K562 (cell line): Measurements from ENCODE around the gene MKNK1. TPM values are rescaled to one million over a fixed set of nuclear protein-coding genes. Genes with fewer than 3 reads are reported as not detected.

Experiments used
- ATAC-seq: fragments of 200-7000 bp; cut with Tn5 transposase; 3 replicates; pipeline ENCODE4 v1.9.1; 2020; ENCODE audit warnings: moderate library complexity
- BruUV-seq: library from RNA; stranded (reverse); fragments of 400-500 nt; replicated peaks from 2 replicates; lab custom pipeline; 2021; lab: Mats Ljungman, UMichigan
- CTCF ChIA-PET: fragments of 300-600 bp; formaldehyde crosslinking; extraction: SDS; loops from one replicate; lab custom pipeline; 2021; ENCODE audit warnings: low intra/inter-chr PET ratio; lab: Yijun Ruan, JAX
- POLR2A ChIA-PET: fragments of 300-600, 350-650 bp; sonication (Branson Sonifier 250); formaldehyde crosslinking; extraction: SDS; loops from one replicate; lab custom pipeline; 2021; ENCODE audit warnings: antibody characterized with exemption, inconsistent platforms; lab: Yijun Ruan, JAX
- DNase-seq, 4 experiments: peaks; one replicate each; pipeline versions ENCODE4 v3.0.0 to v3.0.0-alpha.2; 2011 to 2018; ENCODE audit warnings: low spot score in 3 of 4, mixed read lengths in 3 of 4; ENCODE audit errors: extremely low read depth in 1 of 4
- FAIRE-seq: peaks from 2 replicates; lab custom pipeline; 2011; peaks lifted over from hg19 to GRCh38; lab: Jason Lieb, UNC
- H2AFZ ChIP-seq: 2 replicates; pipeline ENCODE4 v1.6.0; 2011; ENCODE audit warnings: low read depth, low read length, control low read depth, inconsistent platforms
- H3K27ac ChIP-seq: fragments of 200-600 bp; 3 replicates; pipeline ENCODE4 v1.8.0; 2011; ENCODE audit warnings: low read depth, mild to moderate bottlenecking, control low read depth, inconsistent platforms, low read length, moderate library complexity, mixed read lengths; ENCODE audit errors: extremely low read depth
- H3K27me3 ChIP-seq, 2 experiments: fragments of 300-600 bp in 1 of 2; 2 replicates in 1 of 2; 3 replicates in 1 of 2; pipeline versions ENCODE4 v1.6.0 to v1.8.0; 2011; ENCODE audit warnings: inconsistent platforms in 2 of 2, low read length in 2 of 2, mild to moderate bottlenecking in 1 of 2, mixed read lengths in 1 of 2, moderate library complexity in 1 of 2; ENCODE audit not compliant: control insufficient read depth in 2 of 2, insufficient read depth in 2 of 2
- H3K36me3 ChIP-seq: fragments of 300-600 bp; 3 replicates; pipeline ENCODE4 v1.8.0; 2011; ENCODE audit warnings: mild to moderate bottlenecking, low read length, inconsistent platforms; ENCODE audit not compliant: control insufficient read depth, insufficient read depth
- H3K4me1 ChIP-seq, 2 experiments: fragments of 200-600 bp in 1 of 2; replicated peaks in 1 of 2; 2 replicates in 1 of 2; 3 replicates in 1 of 2; pipeline versions ENCODE4 v1.5.1 to v1.8.0; 2011; ENCODE audit warnings: inconsistent platforms in 2 of 2, low read length in 2 of 2, mild to moderate bottlenecking in 1 of 2, mixed read lengths in 1 of 2, moderate library complexity in 1 of 2; ENCODE audit not compliant: control insufficient read depth in 2 of 2, insufficient read depth in 2 of 2
- H3K4me2 ChIP-seq: 2 replicates; pipeline ENCODE4 v1.6.1; 2011; ENCODE audit warnings: low read length, control low read depth, inconsistent platforms, mixed read lengths; ENCODE audit not compliant: insufficient read depth
- H3K4me3 ChIP-seq: fragments of 200-600 bp; sonication (generic), shearing (Covaris generic); 2 replicates; pipeline ENCODE4 v1.5.1; 2016; ENCODE audit warnings: control low read depth, inconsistent platforms
- H3K79me2 ChIP-seq: fragments of 200-600 bp; 3 replicates; pipeline ENCODE4 v1.8.0; 2011; ENCODE audit warnings: low read length, inconsistent platforms; ENCODE audit not compliant: control insufficient read depth, insufficient read depth
- H3K9ac ChIP-seq, 2 experiments: 2 replicates each; pipeline versions ENCODE4 v1.6.0 to v1.6.1; 2011; ENCODE audit warnings: low read depth in 2 of 2, low read length in 2 of 2, control low read depth in 1 of 2, inconsistent platforms in 1 of 2, mild to moderate bottlenecking in 1 of 2, mixed read lengths in 1 of 2; ENCODE audit not compliant: insufficient read depth in 1 of 2
- H3K9me1 ChIP-seq: one replicate; pipeline ENCODE4 v1.6.0; 2011; ENCODE audit warnings: inconsistent platforms, mild to moderate bottlenecking, low read length, moderate library complexity; ENCODE audit not compliant: control insufficient read depth, insufficient read depth
- H3K9me3 ChIP-seq: replicated peaks from 2 replicates; pipeline ENCODE4 v1.5.1; 2011; ENCODE audit warnings: low read depth, low read length, inconsistent platforms; ENCODE audit not compliant: control insufficient read depth, insufficient read depth
- H4K20me1 ChIP-seq: replicated peaks from 2 replicates; pipeline ENCODE4 v1.6.1; 2011; ENCODE audit warnings: low read length, inconsistent platforms, mixed read lengths; ENCODE audit not compliant: control insufficient read depth, insufficient read depth
- PTRF ChIP-seq: fragments of 450-650 bp; IDR thresholded peaks from 2 replicates; pipeline ENCODE4 v1.6.1; 2016; ENCODE audit warnings: mild to moderate bottlenecking, missing genetic modification characterization, missing compliant biosample characterization
- ZKSCAN1 ChIP-seq: fragments of 150-350 bp; IDR thresholded peaks from 2 replicates; pipeline ENCODE4 v1.6.1; 2016; ENCODE audit warnings: low read depth, low read length
- WGBS: fragments of 100-300 bp; shearing (Covaris generic); methylation state at CpG from one replicate; pipeline ENCODE4 v1.1.6; 2016; ENCODE audit warnings: low coverage, mixed read lengths; ENCODE audit not compliant: insufficient coverage; ENCODE audit errors: missing lambda C conversion rate; 5-methylcytosine and 5-hydroxymethylcytosine counted together
- in situ Hi-C: fragments of 300-500 bp; cut with MboI; formaldehyde crosslinking; loops from 4 replicates; pipeline ENCODE4 v1.15.0; 2018; ENCODE audit warnings: inconsistent platforms, mixed read lengths
- intact Hi-C: fragments of 100-400 bp; cut with micrococcal nuclease; formaldehyde crosslinking; loops from 2 replicates; pipeline ENCODE4 v1.14.2; 2022
- polyA plus RNA-seq, 8 experiments: library from polyadenylated mRNA; depleted of rRNA in 4 of 8; stranded (reverse) in 5 of 8; unstranded in 3 of 8; fragments of >200 nt; fragmentation: Nextera tagmentation in 2 of 8; fragmentation: Illumina TruSeq in 1 of 8; extraction: Ambion mirVana in 2 of 8; extraction: Trizol in 1 of 8; gene quantifications; 2 replicates each; pipeline versions ENCODE4 v1.2.1 to v1.2.3, GENCODE V29; 2011 to 2014; ENCODE audit warnings: inconsistent platforms in 1 of 8, missing spikeins in 1 of 8
- total RNA-seq, 7 experiments: library from RNA; depleted of rRNA in 6 of 7; stranded (reverse); fragments of >200 nt in 6 of 7; fragmentation: Illumina TruSeq in 2 of 7; extraction: Trizol in 2 of 7; gene quantifications; 2 replicates each; pipeline versions ENCODE4 v1.2.1 to v1.2.3, GENCODE V29; 2011 to 2021; ENCODE audit warnings: low replicate concordance in 1 of 7
- TF ChIP-seq, protein P1 (sequence below): sonication (generic); IDR thresholded peaks from 2 replicates; pipeline ENCODE4 v1.6.1; 2016

MKNK1 gene
- total and polyA plus RNA-seq, 9 of the 15 experiments (the other 6 are each of a cell fraction or from before 2014, with no cell fraction given) = 27.7 to 51.3 (median 43.7) TPM

DNA sequence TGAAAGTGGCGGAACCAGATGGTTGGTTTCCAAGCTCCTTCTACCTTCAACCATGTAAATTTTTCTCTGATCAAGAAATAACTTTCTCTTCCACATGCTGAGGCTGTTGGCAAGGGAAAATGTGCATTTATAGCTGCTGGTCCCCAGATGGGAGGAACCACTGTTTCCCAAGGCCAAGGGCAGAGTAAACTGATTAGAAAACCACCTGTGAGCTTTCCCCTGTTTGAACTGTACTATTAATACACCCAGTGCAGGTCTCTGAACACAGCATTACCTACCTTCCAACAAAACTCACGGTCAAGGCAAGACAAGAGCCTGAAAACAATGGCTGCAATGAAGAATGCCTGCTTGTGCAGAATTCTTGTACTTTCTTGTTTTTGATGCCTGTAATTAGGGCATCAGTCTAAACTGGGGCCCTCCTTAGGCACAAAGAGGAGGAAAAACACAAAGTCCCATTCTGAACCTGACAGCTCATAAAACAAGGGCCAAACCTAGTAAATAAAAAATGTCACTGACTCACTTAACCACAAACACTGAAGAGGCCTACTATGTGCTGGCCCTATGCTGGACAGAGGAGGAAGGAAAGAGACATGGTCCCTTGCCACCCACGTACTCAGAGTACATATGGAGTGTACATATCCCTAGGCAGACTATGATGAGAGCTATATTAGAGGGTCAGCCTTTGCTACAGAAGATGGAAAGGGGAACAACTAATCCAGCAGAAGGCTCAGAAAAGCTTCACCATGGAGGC is 2.6 kb downstream of the MKNK1 start (continued):
- peak; percentile 96 for TF ChIP-seq ZKSCAN1

- CTCF ChIA-PET = no interaction called here
- Histone ChIP-seq H2AFZ (no peak overlapping the region), H3K9me3 (no peaks in the 10 kb centered on the region), H3K9me1 (no peaks in the 10 kb centered on the region), H3K27ac (no peak overlapping the region), H3K79me2 (peaks cover 16% of the 10 kb centered on the region), H3K9ac (no peak overlapping the region; a peak in 1 of 4 replicates), H3K4me2 (no peak overlapping the region), H3K27me3 (no peaks in the 10 kb centered on the region), H3K4me3 (no peak overlapping the region), H4K20me1 (no peaks in the 10 kb centered on the region), H3K4me1 (peaks cover 17 to 34% of the 10 kb centered on the region in 2 experiments), H3K36me3 (peaks cover 5% of the 10 kb centered on the region; the same call in 1 of the 3 replicates)
- intact Hi-C loops = no loop called here
- BruUV-seq = no TSS peak
- TF ChIP-seq, protein P1, sequence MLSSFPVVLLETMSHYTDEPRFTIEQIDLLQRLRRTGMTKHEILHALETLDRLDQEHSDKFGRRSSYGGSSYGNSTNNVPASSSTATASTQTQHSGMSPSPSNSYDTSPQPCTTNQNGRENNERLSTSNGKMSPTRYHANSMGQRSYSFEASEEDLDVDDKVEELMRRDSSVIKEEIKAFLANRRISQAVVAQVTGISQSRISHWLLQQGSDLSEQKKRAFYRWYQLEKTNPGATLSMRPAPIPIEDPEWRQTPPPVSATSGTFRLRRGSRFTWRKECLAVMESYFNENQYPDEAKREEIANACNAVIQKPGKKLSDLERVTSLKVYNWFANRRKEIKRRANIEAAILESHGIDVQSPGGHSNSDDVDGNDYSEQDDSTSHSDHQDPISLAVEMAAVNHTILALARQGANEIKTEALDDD = peak; percentile 23; the same call in 1 of the 2 replicates
- TF ChIP-seq PTRF (tag) = no peak
- DNase-seq (no peak), ATAC-seq (no peak), FAIRE-seq (no peak)
- in situ Hi-C loops = no loop called here
- POLR2A ChIA-PET = interaction anchor here (1.8 to 3.4 kb wide), 2 partner anchors 9 to 76 kb away, joined by 3 to 19 read pairs; no protein-coding TSS in a partner anchor
- WGBS = 60% methylated on average over 9 of the region's 9 CpGs
Observed at GRCh38 chr1:46599059-46599970, 4.8 kb downstream of the MKNK1 start.
